HL-60 (cell line): ENCODE data around the gene NCL.

Source experiments
- POLR2AphosphoS5 ChIP-seq: IDR thresholded peaks from 2 replicates; pipeline ENCODE4 v1.6.1; 2012; ENCODE audit warnings: low read depth
- SPI1 ChIP-seq: IDR thresholded peaks from 2 replicates; pipeline ENCODE4 v1.6.1; 2012; ENCODE audit warnings: low read depth, mild to moderate bottlenecking, borderline replicate concordance
- TF ChIP-seq, protein P1 (sequence below): IDR thresholded peaks from one replicate; pipeline ENCODE4 v1.5.1; 2011; ENCODE audit warnings: low read length, control low read depth, inconsistent platforms; ENCODE audit not compliant: insufficient read depth
- TF ChIP-seq, protein P2 (sequence below): IDR thresholded peaks from 2 replicates; pipeline ENCODE4 v1.6.1; 2012; ENCODE audit warnings: low read depth; ENCODE audit not compliant: insufficient replicate concordance

DNA sequence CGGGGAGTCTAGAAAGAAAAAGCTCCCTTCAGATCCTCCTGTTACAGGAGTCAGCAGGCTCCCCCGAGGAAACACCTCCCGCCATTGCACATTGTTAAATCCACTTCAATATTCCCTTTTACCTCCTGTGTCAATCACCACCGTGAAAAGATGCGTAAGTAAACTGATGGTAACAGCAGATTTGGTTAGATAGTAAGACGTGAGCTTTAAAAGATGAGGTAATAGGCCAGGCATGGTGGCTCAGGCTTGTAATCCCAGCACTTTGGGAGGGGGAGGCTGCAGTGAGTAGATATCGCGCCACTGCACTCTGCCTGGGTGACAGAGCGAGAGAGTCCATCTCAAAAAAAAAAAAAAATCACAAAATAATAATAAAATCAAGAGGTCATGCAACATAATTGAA lies 15.2 kb upstream of the NCL start:
- TF ChIP-seq, protein P1, sequence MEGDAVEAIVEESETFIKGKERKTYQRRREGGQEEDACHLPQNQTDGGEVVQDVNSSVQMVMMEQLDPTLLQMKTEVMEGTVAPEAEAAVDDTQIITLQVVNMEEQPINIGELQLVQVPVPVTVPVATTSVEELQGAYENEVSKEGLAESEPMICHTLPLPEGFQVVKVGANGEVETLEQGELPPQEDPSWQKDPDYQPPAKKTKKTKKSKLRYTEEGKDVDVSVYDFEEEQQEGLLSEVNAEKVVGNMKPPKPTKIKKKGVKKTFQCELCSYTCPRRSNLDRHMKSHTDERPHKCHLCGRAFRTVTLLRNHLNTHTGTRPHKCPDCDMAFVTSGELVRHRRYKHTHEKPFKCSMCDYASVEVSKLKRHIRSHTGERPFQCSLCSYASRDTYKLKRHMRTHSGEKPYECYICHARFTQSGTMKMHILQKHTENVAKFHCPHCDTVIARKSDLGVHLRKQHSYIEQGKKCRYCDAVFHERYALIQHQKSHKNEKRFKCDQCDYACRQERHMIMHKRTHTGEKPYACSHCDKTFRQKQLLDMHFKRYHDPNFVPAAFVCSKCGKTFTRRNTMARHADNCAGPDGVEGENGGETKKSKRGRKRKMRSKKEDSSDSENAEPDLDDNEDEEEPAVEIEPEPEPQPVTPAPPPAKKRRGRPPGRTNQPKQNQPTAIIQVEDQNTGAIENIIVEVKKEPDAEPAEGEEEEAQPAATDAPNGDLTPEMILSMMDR: no peak
- TF ChIP-seq SPI1: no peak
- TF ChIP-seq, protein P2, sequence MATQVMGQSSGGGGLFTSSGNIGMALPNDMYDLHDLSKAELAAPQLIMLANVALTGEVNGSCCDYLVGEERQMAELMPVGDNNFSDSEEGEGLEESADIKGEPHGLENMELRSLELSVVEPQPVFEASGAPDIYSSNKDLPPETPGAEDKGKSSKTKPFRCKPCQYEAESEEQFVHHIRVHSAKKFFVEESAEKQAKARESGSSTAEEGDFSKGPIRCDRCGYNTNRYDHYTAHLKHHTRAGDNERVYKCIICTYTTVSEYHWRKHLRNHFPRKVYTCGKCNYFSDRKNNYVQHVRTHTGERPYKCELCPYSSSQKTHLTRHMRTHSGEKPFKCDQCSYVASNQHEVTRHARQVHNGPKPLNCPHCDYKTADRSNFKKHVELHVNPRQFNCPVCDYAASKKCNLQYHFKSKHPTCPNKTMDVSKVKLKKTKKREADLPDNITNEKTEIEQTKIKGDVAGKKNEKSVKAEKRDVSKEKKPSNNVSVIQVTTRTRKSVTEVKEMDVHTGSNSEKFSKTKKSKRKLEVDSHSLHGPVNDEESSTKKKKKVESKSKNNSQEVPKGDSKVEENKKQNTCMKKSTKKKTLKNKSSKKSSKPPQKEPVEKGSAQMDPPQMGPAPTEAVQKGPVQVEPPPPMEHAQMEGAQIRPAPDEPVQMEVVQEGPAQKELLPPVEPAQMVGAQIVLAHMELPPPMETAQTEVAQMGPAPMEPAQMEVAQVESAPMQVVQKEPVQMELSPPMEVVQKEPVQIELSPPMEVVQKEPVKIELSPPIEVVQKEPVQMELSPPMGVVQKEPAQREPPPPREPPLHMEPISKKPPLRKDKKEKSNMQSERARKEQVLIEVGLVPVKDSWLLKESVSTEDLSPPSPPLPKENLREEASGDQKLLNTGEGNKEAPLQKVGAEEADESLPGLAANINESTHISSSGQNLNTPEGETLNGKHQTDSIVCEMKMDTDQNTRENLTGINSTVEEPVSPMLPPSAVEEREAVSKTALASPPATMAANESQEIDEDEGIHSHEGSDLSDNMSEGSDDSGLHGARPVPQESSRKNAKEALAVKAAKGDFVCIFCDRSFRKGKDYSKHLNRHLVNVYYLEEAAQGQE: no peak
- no peak for TF ChIP-seq POLR2AphosphoS5
